ENCODE data around the gene KRTAP5-2. TPM values are rescaled to one million over a fixed set of nuclear protein-coding genes. Genes with fewer than 3 reads are reported as not detected.

KRTAP5-2 gene
- total and polyA plus RNA-seq, 2 of the 4 experiments (the other 2 are of a cell fraction), result not detected

GRCh38 chr11:1632053-1632714 lies 34.1 kb upstream of the KRTAP5-2 start:
- TF ChIP-seq MAFK (IDR thresholded peaks at IDR 0.05; ENCODE audit: low read depth, low read length) (no peak), RCOR1 (IDR thresholded peaks at IDR 0.05; ENCODE audit: insufficient replicate concordance, low read length) (no peak), MXI1 (IDR thresholded peaks at IDR 0.05; ENCODE audit: borderline replicate concordance, low read depth, low read length) (no peak), USF2 (IDR thresholded peaks at IDR 0.05; ENCODE audit: low read depth, low read length) (no peak), CHD1 (IDR thresholded peaks at IDR 0.05; ENCODE audit: low read depth, low read length) (no peak), BHLHE40 (IDR thresholded peaks at IDR 0.05; ENCODE audit: low read depth, low read length) (no peak), RAD21 (IDR thresholded peaks at IDR 0.05; ENCODE audit: low read length) (no peak), NFE2L2 (IDR thresholded peaks at IDR 0.05; ENCODE audit: low read depth, low read length) (no peak), ELK1 (IDR thresholded peaks at IDR 0.05; ENCODE audit: borderline replicate concordance, low read depth, low read length) (no peak), RFX5 (IDR thresholded peaks at IDR 0.05; ENCODE audit: low read depth, low read length) (no peak), POLR2A (IDR thresholded peaks at IDR 0.05; ENCODE audit: low read depth, low read length) (no peak), SMC3 (IDR thresholded peaks at IDR 0.05; ENCODE audit: low read depth, low read length) (no peak), CTCF (conservative IDR thresholded peaks at IDR 0.05; ENCODE audit: low read depth, low read length) (no peak), MAZ (IDR thresholded peaks at IDR 0.05; ENCODE audit: borderline replicate concordance, low read depth, low read length) (no peak), FOS (IDR thresholded peaks at IDR 0.05; ENCODE audit: low read depth, low read length) (no peak), CEBPB (IDR thresholded peaks at IDR 0.05; ENCODE audit: low read depth, low read length) (no peak)
- Histone ChIP-seq H3K4ac (ENCODE audit: low read depth, low read length) (no peak overlapping the region), H2AK5ac (ENCODE audit: low read depth, low read length) (no peak overlapping the region), H4K8ac (ENCODE audit: low read depth in 2 of 2, low read length in 2 of 2) (no peak overlapping the region), H3K79me1 (ENCODE audit: low read depth in 1 of 2, low read length in 2 of 2) (no peaks in the 10 kb centered on the region), H3K9ac (ENCODE audit: low read depth, low read length) (no peak overlapping the region), H3K4me1 (ENCODE audit: control insufficient read depth, insufficient read depth, low read length) (no peaks in the 10 kb centered on the region), H3K4me2 (ENCODE audit: low read depth, low read length) (no peak overlapping the region), H3K27me3 (ENCODE audit: control insufficient read depth, insufficient read depth, low read length) (peaks cover 65% of the 10 kb centered on the region), H2AFZ (replicated peaks; ENCODE audit: low read length, poor library complexity) (no peak overlapping the region), H3K23ac (ENCODE audit: low read depth, low read length) (no peak overlapping the region), H3K18ac (ENCODE audit: low read depth, low read length) (no peak overlapping the region), H4K5ac (ENCODE audit: low read depth, low read length) (no peak overlapping the region), H2BK15ac (ENCODE audit: low read depth, low read length) (no peak overlapping the region), H3K4me3 (ENCODE audit: insufficient read depth, low read depth, low read length) (no peak overlapping the region), H2BK20ac (ENCODE audit: low read depth, low read length) (no peak overlapping the region), H3K14ac (replicated peaks; ENCODE audit: low read depth, low read length) (no peak overlapping the region), H2BK5ac (ENCODE audit: low read depth, low read length, poor library complexity, severe bottlenecking) (no peak overlapping the region), H4K20me1 (ENCODE audit: insufficient read depth, low read length) (no peaks in the 10 kb centered on the region; the same call in 1 of the 2 replicates), H2BK120ac (ENCODE audit: low read depth, low read length) (no peak overlapping the region), H2AK9ac (replicated peaks; ENCODE audit: low read depth, low read length, poor library complexity) (no peak overlapping the region), H3K9me3 (ENCODE audit: control insufficient read depth, insufficient read depth, low read length) (no peaks in the 10 kb centered on the region), H3K36me3 (ENCODE audit: control insufficient read depth, insufficient read depth, low read length) (no peaks in the 10 kb centered on the region), H3K56ac (ENCODE audit: extremely low read depth, insufficient read depth, low read length) (no peak overlapping the region), H3K27ac (ENCODE audit: insufficient read depth, low read length) (no peak overlapping the region), H3K9me1 (ENCODE audit: insufficient read depth, low read length) (no peaks in the 10 kb centered on the region), H4K91ac (ENCODE audit: insufficient read depth, low read depth, low read length) (no peak overlapping the region)
- dilution Hi-C loops (cut with HindIII; ENCODE audit: low sequenced_read_pairs, unreplicated experiment) (no loop called here), intact Hi-C loops (cut with micrococcal nuclease) (no loop called here), in situ Hi-C loops (cut with MboI; ENCODE audit: low sequenced_read_pairs) (no loop called here)
- CTCF ChIA-PET, result interaction anchor here (0.5 kb wide), 2 partner anchors 21 to 38 kb away, joined by 3 to 5 read pairs; no protein-coding TSS in a partner anchor
- WGBS, 2 experiments (ENCODE audit: extremely low coverage in 2 of 2, insufficient read length in 1 of 2), result 58% methylated on average over 5 of the region's 11 CpGs; no CpG with 5 or more reads in 1 of the 2 experiments
- no peak for DNase-seq
- no peak for ATAC-seq (ENCODE audit: low read depth)
- no TSS peak for BruUV-seq (replicated peaks)
- POLR2A ChIA-PET (ENCODE audit: unreplicated experiment), result no interaction called here
